GM21447 (cell line): ENCODE measurements around the gene OR10A4.
"Not testable (repeated sequence)": the region's sequence is repeated elsewhere in the genome, so short reads cannot be mapped to it uniquely, and the experiment has no call there.

Source experiments
- ATAC-seq: cut with Tn5 transposase; IDR thresholded peaks from one replicate; pipeline ENCODE4 v1.9.1; 2021; ENCODE audit not compliant: unreplicated experiment

OR10A4 gene

GRCh38 chr11:6895010-6895409 lies 18.6 kb downstream of the OR10A4 start:
- ATAC-seq, result peak; percentile 95

GRCh38 chr11:6898911-6899310 lies 22.5 kb downstream of the OR10A4 start:
- no peak for ATAC-seq

GRCh38 chr11:6900327-6900999 lies 24.0 kb downstream of the OR10A4 start:
- no peak for ATAC-seq

- ATAC-seq, result not testable (repeated sequence)
Observed at GRCh38 chr11:6904804-6905203, 28.4 kb downstream of the OR10A4 start.

GRCh38 chr11:6911378-6911777 lies 35.0 kb downstream of the OR10A4 start:
- no peak for ATAC-seq

GRCh38 chr11:6911948-6912347 lies 35.5 kb downstream of the OR10A4 start:
- ATAC-seq, result no peak

- ATAC-seq, result no peak
Observed at GRCh38 chr11:6919698-6920097, 43.3 kb downstream of the OR10A4 start.

- no peak for ATAC-seq
Observed at GRCh38 chr11:6920702-6921101, 44.3 kb downstream of the OR10A4 start, which contains the start of gene OR2D3. OR2D3 (plus strand) TSS chr11:6921002; CDS start chr11:6921002, 0 bp downstream.

GRCh38 chr11:6925007-6925577 lies 48.7 kb downstream of the OR10A4 start:
- ATAC-seq, result no peak

GRCh38 chr11:6925636-6926207 lies 49.3 kb downstream of the OR10A4 start:
- no peak for ATAC-seq

- ATAC-seq, result peak; percentile 61
Observed at GRCh38 chr11:6926208-6927029, 50.0 kb downstream of the OR10A4 start, which contains the start of gene ZNF215. ZNF215 (plus strand) TSS chr11:6926426; CDS start chr11:6932273, 5,847 bp downstream.

GRCh38 chr11:6927030-6927617 lies 50.7 kb downstream of the OR10A4 start:
- ATAC-seq, result peak; percentile 61
